Bone marrow (tissue), 2 donors: ENCODE data around the gene PSG4.
"Not testable (repeated sequence)": the region's sequence is repeated elsewhere in the genome, so short reads cannot be mapped to it uniquely, and the experiment has no call there.

ENCODE experiments used
- DNase-seq, 2 donors: peaks; one replicate each; lab custom pipeline; 2025; lab: John Stamatoyannopoulos, UW

The PSG4 gene

GRCh38 chr19:43205471-43206105 is at the start of gene PSG4:
Gene PSG4 (minus strand): TSS chr19:43205638. CDS start chr19:43205536, 102 bp downstream.
- DNase-seq, result not testable (repeated sequence)

- not testable (repeated sequence) for DNase-seq
Observed at GRCh38 chr19:43251428-43251827, 46.0 kb upstream of the PSG4 start.

- DNase-seq, result not testable (repeated sequence)
Observed at GRCh38 chr19:43250296-43250695, 44.9 kb upstream of the PSG4 start.

- not testable (repeated sequence) for DNase-seq
Observed at GRCh38 chr19:43248635-43249002, 43.2 kb upstream of the PSG4 start.

- DNase-seq, result not testable (repeated sequence)
Observed at GRCh38 chr19:43247243-43247880, 41.9 kb upstream of the PSG4 start.

GRCh38 chr19:43245848-43246247 is 40.4 kb upstream of the PSG4 start:
- not testable (repeated sequence) for DNase-seq

GRCh38 chr19:43242211-43242610 is 36.8 kb upstream of the PSG4 start:
- not testable (repeated sequence) for DNase-seq

- not testable (repeated sequence) for DNase-seq
Observed at GRCh38 chr19:43238213-43238612, 32.8 kb upstream of the PSG4 start.

GRCh38 chr19:43235686-43236085 is 30.2 kb upstream of the PSG4 start:
- DNase-seq, result not testable (repeated sequence)

- no peak for DNase-seq
Observed at GRCh38 chr19:43229315-43229714, 23.9 kb upstream of the PSG4 start.

GRCh38 chr19:43228730-43229129 is 23.3 kb upstream of the PSG4 start:
- not testable (repeated sequence) for DNase-seq

- DNase-seq, result not testable (repeated sequence)
Observed at GRCh38 chr19:43226986-43227385, 21.5 kb upstream of the PSG4 start.

GRCh38 chr19:43224855-43225253 is 19.4 kb upstream of the PSG4 start:
- no peak for DNase-seq

GRCh38 chr19:43224201-43224854 is 18.9 kb upstream of the PSG4 start:
- not testable (repeated sequence) for DNase-seq

- DNase-seq, result not testable (repeated sequence)
Observed at GRCh38 chr19:43221891-43222290, 16.5 kb upstream of the PSG4 start.

- not testable (repeated sequence) for DNase-seq
Observed at GRCh38 chr19:43219136-43219535, 13.7 kb upstream of the PSG4 start.

- DNase-seq, result not testable (repeated sequence)
Observed at GRCh38 chr19:43215881-43216280, 10.4 kb upstream of the PSG4 start.

GRCh38 chr19:43207991-43208390 is 2.6 kb upstream of the PSG4 start:
- no peak for DNase-seq

- not testable (repeated sequence) for DNase-seq
Observed at GRCh38 chr19:43207174-43207573, 1.7 kb upstream of the PSG4 start.

GRCh38 chr19:43203611-43204010 is 1.8 kb downstream of the PSG4 start:
- DNase-seq, result not testable (repeated sequence)

- DNase-seq, result not testable (repeated sequence)
Observed at GRCh38 chr19:43201891-43202290, 3.5 kb downstream of the PSG4 start.

- not testable (repeated sequence) for DNase-seq
Observed at GRCh38 chr19:43201337-43201801, 4.1 kb downstream of the PSG4 start.
